ENCODE results near the gene CEP85L.

CEP85L gene

DNA sequence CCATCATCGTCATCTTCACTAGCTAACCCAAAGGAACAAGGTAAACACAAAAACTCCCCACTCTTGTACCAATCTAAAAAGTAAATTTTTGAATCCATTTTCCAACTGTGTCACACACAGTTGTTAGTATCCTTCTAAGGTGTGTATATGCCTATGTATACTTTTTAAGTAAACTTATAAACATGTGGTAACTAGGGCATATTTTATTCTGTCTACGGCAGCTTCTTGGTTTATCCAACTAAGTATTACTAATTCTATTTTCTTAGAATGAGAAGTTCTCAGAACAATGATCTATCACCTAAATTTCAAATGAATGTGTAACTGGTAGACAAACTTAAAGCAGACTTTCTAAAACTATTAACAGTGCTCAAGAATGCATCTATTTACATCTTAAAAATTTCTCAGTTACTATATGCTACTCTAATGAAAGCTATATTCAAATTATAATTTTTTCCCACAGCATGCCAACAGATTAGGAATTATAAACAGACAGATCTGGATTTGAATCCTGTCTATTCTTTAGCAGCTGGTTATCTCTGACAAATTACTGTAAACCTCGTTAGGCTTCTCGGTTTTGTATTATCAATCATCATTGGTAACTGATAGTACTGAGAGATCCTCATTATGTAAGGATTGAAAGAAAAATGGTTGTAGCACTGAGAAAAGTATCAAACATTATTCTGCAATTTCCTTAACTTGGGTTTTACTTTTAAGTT, 105.1 kb downstream of the CEP85L start:
- TF ChIP-seq, protein P1, sequence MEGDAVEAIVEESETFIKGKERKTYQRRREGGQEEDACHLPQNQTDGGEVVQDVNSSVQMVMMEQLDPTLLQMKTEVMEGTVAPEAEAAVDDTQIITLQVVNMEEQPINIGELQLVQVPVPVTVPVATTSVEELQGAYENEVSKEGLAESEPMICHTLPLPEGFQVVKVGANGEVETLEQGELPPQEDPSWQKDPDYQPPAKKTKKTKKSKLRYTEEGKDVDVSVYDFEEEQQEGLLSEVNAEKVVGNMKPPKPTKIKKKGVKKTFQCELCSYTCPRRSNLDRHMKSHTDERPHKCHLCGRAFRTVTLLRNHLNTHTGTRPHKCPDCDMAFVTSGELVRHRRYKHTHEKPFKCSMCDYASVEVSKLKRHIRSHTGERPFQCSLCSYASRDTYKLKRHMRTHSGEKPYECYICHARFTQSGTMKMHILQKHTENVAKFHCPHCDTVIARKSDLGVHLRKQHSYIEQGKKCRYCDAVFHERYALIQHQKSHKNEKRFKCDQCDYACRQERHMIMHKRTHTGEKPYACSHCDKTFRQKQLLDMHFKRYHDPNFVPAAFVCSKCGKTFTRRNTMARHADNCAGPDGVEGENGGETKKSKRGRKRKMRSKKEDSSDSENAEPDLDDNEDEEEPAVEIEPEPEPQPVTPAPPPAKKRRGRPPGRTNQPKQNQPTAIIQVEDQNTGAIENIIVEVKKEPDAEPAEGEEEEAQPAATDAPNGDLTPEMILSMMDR (IDR thresholded peaks at IDR 0.05), result no peak
- no peak for TF ChIP-seq ZFX (IDR thresholded peaks at IDR 0.05; ENCODE audit: borderline replicate concordance)
- H3K27ac ChIP-seq, result no peak overlapping the region

DNA sequence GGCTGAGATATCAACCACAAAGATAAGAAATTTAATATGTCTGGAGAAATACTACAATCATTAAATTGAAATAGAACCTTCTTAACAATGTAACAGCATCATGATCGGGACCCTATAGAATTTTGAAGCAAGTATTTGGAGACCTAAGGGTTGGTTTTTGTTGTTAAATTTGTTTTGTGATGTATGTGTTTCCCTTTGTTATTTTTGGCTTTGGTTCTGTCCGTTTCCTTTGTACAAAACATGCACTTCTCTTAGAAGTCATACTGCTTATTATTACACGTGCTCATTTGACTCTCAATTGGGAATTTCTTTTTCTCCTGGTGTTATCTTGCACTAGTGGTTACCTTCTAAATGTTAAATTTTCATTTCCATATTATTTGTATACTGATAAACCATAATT, 107.3 kb downstream of the CEP85L start:
- TF ChIP-seq ZFX (IDR thresholded peaks at IDR 0.05; ENCODE audit: borderline replicate concordance), result no peak
- TF ChIP-seq, protein P1 (IDR thresholded peaks at IDR 0.05), result no peak
- H3K27ac ChIP-seq, result no peak overlapping the region

DNA sequence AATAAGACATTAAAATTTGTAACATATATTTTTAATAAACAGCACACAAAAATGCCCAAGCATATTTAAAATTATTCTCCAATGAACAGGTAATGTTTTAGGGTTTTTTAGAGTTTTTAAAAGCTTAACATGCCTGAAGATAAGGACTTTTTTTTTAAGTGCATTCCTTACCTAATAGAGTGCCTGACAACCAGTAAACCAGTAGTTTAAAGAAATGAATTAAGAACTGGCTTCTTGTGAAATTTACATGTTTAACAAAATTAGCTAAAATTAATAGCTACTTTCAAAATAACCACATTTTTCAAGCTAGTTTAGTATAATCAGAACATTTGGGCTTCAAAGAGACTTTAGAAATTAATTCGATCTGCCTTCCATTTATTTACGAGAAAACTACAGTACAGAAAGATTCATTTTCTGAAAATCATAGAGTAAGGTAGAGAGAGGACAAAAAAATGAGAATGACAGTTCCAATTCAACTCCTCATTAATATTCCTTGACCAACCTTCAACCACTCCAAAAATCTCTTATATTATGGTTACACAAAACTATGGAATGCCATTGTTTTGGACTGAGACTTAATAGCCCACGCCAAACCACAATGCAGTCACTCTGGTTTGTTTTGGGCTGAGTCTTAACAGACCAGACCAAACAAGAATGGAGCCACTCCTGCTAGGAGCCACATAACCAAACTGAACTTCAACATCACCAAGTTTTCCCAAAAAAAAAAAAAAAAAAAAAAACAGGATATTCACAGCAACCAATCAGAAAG, 109.0 kb downstream of the CEP85L start:
- no peak overlapping the region for H3K27ac ChIP-seq
- TF ChIP-seq, protein P1 (IDR thresholded peaks at IDR 0.05), result no peak
- no peak for TF ChIP-seq ZFX (IDR thresholded peaks at IDR 0.05; ENCODE audit: borderline replicate concordance)

DNA sequence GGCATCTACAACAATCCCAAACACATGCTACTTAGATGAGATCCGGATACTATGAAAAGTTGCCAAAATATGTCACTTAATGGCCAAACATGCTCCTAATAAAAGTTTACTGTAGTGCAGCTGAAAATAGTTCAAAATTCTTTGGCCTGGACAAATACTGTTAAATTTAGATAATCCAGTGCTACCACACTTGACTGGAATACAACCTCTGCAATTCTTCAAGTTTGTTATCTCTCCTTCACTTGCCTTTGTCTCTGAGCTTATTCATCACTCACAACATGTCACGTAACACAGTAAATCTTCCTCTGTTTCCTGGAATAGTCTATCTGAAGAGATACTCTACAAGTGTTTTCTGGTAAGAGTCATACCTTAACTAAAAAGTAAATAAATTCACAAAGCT, 113.8 kb downstream of the CEP85L start:
- TF ChIP-seq ZFX (IDR thresholded peaks at IDR 0.05; ENCODE audit: borderline replicate concordance), result no peak
- H3K27ac ChIP-seq, result no peak overlapping the region

DNA sequence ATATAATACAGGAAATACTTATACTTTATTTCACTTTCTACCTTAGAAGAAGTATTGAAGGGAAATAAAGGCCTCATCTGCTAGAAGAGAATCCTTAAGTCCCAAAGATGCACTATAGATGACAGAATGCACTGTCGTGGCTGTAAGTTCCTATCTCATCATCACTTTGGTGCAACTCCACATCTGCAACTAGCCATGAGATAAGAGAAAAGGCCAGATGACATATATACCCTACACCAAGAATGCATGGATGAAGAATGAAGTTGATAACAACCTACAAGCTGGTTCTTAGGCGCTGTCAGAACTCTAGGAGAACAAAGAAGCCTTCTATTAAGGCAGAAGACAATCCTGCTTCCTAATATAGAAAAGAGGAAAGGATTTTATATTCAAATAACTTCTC, 114.9 kb downstream of the CEP85L start:
- TF ChIP-seq ZFX (IDR thresholded peaks at IDR 0.05; ENCODE audit: borderline replicate concordance), result no peak
- TF ChIP-seq, protein P1 (IDR thresholded peaks at IDR 0.05), result no peak
- no peak overlapping the region for H3K27ac ChIP-seq

DNA sequence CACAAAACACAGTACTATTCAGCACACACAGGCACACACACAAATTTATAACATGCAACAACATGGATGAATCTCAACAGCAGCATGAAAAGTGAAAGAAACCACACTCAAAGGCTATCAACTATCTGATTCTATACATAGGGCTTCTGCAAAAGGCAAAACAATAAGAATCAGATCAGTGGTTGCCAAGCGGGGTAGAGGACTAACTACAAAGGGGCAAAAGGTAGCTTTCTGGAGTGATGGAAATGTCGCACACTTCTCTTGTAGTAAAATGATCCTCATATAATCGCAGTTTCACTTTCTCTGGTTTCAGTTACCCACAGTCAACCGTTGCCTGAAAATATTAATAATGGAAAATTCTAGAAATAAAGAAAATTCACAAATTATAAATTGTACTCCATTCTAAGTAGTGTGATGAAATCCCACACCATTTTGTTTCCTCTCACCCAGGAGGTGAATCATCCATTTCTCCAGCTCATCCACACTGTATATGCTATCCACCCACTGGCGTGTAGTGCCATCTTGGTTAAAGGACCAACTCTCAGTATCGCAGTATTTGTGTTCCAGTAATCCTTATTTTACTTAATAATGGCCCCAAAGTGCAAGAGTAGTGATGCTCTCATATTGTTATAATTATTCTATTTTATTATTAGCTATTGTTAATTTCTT, 116.1 kb downstream of the CEP85L start:
- no peak for TF ChIP-seq ZFX (IDR thresholded peaks at IDR 0.05; ENCODE audit: borderline replicate concordance)
- TF ChIP-seq, protein P1 (IDR thresholded peaks at IDR 0.05), result no peak
- no peak overlapping the region for H3K27ac ChIP-seq

DNA sequence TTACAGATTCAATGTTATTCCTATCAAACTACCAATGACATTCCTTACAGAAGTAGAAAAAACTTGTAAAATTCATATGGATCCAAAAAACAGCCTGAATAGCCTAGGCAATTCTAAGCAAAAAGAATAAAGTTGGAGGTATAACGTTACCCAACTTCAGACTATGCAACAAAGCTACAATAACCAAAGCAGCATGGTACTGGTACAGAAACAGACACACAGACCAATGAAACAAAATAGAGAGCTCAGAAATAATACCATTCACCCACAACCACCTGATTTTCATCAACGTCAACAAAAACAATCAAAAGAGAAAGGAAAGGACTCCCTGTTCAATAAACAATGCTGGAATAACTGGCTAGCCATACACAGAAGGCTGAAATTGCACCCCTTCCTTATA, 120.4 kb downstream of the CEP85L start:
- TF ChIP-seq, protein P1 (IDR thresholded peaks at IDR 0.05), result no peak
- TF ChIP-seq ZFX (IDR thresholded peaks at IDR 0.05; ENCODE audit: borderline replicate concordance), result no peak

More for the DNA sequence above, 120.4 kb downstream of the CEP85L start:
- H3K27ac ChIP-seq, result no peak overlapping the region
